Kidney tubule cell (primary cell): ENCODE data around the gene LEKR1.

ENCODE experiments used
- DNase-seq: peaks from one replicate; pipeline ENCODE4 v3.0.0-alpha.2; 2018; ENCODE audit warnings: low spot score

Gene LEKR1

DNA sequence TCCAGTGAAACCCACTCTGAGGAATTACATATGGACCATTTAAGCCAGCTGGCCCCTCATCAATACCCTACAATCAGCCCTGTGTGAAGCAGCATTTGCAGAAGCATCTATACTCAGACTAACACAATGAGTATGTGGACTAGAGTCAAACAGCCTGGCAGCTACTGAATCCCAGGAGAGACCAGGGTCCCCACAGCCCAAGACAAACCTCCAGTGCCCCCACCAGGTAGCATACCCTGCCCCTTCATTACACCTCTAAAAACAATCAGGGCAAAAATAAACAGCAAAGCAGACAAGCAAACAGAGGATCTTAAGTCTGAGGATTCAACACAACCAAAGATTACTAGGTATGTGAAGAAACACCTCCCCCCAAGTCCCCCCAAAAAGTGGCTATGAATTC is 157.4 kb downstream of the LEKR1 start:
- no peak for DNase-seq

DNA sequence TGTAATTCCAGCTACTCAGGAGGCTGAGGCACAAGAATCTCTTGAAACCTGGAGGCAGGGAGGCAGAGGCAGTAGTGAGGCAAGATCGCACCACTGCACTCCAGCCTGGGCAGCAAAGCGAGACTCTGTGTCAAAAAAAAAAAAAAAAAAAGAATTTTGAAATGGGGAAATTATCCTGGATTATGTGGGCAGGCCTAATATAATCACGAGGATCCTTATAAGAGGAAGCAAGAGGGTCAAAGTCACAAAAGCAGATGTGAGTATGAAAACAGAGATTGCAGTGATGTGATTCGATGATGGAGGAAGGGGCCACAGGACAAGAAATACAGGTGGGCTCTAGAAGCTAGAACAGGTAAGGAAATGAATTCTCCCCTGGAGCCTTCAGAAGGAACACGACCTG is 159.6 kb downstream of the LEKR1 start:
- DNase-seq, result no peak

- DNase-seq, result no peak
Observed at GRCh38 chr3:156987946-156988345, 161.8 kb downstream of the LEKR1 start.

GRCh38 chr3:156997351-156997750 is 171.2 kb downstream of the LEKR1 start:
- DNase-seq, result peak; percentile 37

DNA sequence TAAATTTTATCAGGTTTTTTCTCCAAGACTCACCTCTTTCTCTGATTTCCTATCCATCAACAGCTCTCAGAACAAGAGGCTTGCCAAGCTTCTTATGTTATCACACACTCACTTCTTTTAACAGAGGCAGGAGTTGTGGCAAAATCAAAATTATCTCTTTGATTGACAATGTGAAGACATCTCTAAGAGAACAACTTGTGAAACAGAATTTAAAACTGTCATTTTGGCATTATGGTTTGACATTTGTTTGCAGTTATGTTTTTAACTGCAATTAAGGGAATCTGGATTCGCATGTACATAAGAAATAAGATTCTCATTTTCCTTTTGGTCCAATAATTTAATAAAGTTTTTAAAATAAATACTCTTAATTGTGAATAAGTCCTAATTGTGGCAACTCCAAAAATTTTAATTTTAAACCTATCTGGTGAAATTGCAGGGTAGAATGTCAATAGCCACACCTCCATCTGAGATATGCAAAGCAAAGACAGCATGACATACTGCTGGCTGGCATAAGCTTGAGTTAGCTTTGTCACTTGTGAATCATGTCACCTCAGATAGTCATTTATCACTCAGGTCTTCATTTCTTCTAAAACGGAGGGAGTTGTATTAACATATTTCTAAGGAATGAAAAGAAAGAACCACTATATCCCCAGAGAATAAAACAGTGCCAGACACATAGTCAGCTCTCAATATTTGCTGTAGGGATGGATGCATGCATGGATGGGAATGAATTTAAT is 175.2 kb downstream of the LEKR1 start:
- DNase-seq, result no peak

- DNase-seq, result no peak
Observed at GRCh38 chr3:157021679-157022078, 195.5 kb downstream of the LEKR1 start.

GRCh38 chr3:157023226-157023625 is 197.1 kb downstream of the LEKR1 start:
- no peak for DNase-seq

DNA sequence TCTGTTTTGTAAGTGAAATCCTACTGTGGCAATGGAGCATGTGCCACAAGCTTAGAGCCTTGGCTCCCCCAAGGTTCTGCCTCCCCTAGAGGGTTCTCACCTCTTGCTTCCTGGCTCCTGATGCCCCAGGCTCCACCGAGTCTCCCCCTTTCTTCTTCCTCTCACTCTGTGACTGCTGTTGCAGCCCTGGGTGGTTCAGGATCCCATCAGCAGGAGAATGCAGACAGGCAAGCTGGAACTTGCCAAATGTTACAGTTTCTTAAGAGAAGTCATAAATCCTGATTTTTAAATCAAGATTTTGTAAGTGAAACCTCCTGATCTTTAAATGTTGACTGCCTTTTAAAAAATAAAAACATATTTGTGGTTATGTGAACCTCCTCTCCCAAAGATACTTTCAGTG is 199.9 kb downstream of the LEKR1 start:
- DNase-seq, result no peak

DNA sequence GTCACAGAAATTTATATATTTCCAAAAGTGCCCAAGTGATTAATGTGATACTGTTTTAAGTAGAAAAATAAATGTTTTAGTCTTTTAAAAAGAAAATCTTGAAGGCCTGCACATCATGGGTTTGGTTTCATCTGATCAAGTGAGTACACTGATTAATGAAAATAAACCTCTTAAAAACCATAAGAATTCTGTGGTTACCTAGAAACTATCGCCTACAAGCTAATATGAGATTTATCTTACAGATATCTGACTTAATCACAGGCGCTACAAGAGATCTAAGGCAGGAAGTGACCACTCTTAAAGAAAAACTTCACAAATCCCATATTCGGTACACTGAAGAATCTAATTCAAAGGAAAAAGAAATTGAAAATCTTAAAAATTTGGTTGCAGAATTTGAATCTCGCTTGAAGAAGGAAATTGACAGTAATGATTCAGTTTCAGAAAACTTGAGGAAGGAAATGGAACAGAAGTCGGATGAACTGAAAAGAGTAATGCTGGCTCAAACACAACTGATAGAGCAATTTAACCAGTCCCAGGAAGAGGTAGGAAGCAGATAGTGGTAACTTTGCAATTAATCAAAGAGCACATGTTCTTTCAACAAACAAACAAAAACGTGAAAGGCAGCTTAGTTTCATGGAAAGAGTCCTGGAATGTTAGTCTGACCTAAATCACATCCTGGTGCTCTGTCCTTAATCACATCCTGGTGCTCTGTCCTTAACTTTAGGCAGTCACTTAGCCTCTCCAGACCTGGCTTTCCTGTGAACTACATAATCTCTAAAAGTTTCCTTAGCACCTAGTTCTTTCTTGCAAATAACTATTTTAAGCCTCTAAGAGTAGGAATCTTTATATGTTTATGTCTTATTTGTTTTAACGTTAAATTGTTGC is 201.9 kb downstream of the LEKR1 start:
- no peak for DNase-seq

DNA sequence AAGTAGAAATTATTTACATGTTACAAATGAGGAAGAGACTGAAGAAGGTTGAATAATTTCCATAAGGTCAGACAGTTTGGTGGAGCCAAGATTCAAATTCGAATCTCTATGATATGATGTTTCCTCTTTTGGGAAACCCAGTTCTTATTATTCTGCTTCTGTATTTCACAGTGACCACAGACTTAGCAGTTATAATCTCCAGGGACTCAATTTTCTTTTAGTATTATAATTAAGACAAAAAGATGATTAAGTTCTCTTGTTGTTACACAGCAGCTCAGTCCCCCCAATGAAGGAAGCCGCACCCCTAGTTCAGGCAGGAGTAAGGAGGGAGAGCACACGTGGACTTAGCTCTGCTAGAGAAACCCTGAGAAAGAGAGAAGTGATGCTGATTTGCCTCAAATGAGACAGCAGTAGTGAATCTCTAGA is 203.2 kb downstream of the LEKR1 start:
- DNase-seq, result no peak

GRCh38 chr3:157030712-157031111 is 204.6 kb downstream of the LEKR1 start:
- no peak for DNase-seq

GRCh38 chr3:157033001-157033400 is 206.8 kb downstream of the LEKR1 start:
- no peak for DNase-seq

GRCh38 chr3:157040456-157040855 is 214.3 kb downstream of the LEKR1 start:
- DNase-seq, result no peak

GRCh38 chr3:157042226-157042625 is 216.1 kb downstream of the LEKR1 start:
- DNase-seq, result no peak

- DNase-seq, result no peak
Observed at GRCh38 chr3:157043771-157044170, 217.6 kb downstream of the LEKR1 start.

DNA sequence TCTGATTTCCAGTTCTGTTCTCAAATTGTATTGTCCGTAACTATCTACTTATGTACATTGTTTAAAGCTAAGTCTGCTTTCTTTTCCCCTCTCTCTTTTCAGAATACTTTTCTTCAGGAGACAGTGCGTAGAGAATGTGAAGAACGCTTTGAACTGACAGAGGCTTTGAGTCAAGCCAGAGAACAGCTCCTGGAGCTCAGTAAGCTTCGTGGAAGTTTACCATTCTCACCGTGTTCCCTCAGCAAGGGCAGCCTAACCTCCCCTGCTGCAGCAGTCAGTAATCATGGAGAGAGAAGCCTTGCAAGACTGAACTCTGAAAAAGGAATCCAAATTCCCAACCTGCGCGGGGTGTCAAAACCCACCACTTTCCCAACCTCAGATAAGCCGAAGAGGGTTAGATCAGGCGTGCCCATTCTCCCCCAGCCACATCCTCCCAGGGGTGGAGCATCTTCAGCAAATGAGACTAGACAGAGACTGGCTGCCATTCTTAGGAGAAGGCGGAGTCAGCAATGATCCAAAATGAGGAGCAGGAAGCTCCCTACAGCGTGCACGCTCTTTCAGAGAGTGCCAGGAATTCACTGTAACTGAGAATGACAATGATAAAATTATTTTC is 219.2 kb downstream of the LEKR1 start:
- peak; percentile 8 for DNase-seq

- DNase-seq, result no peak
Observed at GRCh38 chr3:157046520-157046919, 220.4 kb downstream of the LEKR1 start.

GRCh38 chr3:157051055-157051454 is 224.9 kb downstream of the LEKR1 start:
- DNase-seq, result no peak

- no peak for DNase-seq
Observed at GRCh38 chr3:157051591-157051990, 225.4 kb downstream of the LEKR1 start.

- DNase-seq, result no peak
Observed at GRCh38 chr3:157056035-157056434, 229.9 kb downstream of the LEKR1 start.

GRCh38 chr3:157058392-157059071 is 232.4 kb downstream of the LEKR1 start:
- no peak for DNase-seq

DNA sequence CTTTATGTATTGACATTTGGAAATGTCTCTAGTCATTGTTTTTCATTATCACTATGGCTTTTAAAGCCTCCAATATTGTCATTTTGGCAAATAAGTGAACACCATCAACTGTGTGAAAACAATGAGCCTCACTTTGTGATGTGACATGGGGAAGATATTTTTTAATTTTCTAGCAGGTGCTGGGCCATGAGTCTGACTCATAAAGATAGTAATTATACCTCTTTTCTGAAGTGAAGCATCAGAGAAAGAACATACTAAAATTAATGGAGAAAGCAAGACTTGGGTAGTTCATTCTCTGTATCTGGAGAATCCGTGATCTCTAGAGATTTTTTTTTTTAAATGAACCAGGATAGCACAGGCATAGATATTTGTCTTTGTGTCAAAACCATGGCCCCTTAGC is 233.0 kb downstream of the LEKR1 start:
- DNase-seq, result no peak
